Stimulated activated CD8-positive, alpha-beta memory T cell treated with anti-CD3 and anti-CD28 coated beads, Interleukin-4, amount 100 ng/mL, for 24 hours (primary cell): ENCODE results near the gene PLA2G4E.

Source experiments
- DNase-seq: peaks from one replicate; pipeline ENCODE4 v3.0.0-alpha.2; 2020; ENCODE audit warnings: low read depth

The PLA2G4E gene

DNA sequence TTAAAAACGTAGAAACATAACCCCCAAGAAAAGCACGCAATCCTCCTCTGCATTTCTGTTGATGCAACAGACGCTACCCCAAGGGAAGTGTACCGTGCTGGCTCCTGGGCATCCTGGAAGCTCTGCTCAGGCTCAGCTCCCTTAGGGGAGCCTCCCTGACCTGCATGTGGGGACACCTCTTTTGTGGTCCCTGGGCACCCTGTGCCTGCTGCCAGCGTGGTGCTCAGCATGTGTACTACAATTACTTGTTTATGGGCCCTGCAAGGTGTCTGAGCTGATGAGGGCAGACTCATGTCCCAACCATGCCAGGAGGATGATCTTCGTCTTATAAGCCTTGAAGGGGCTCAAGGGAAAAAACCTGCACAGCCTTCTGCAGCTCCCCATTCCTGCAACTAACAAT is 66.8 kb downstream of the PLA2G4E start:
- DNase-seq = no peak

DNA sequence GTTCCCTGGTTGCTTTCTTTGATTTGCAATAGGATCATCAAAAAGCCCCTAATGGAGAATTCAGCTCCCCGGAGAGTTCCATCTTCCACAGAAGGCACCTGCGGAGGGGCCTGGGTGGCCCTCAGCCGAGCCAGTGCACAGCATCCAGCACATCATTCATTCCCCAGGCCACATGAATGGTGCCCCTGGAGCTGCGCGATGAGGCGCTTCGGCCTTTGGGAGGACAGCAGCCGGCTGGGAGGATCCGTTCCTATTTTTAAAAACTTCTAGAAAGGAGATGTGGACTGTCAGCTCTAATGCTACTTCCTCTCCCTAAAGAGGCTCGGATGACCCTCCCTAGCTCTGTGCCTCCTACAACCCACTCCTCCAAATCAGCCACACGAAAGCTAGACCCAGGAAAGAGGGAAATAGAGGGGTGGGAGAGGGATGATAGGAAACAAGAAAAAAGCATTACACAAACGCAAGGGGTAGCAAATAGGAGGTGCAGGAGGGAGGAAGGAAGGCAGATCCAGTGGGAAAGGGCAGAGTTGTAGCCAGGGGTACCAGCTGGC is 68.8 kb downstream of the PLA2G4E start:
- no peak for DNase-seq

DNA sequence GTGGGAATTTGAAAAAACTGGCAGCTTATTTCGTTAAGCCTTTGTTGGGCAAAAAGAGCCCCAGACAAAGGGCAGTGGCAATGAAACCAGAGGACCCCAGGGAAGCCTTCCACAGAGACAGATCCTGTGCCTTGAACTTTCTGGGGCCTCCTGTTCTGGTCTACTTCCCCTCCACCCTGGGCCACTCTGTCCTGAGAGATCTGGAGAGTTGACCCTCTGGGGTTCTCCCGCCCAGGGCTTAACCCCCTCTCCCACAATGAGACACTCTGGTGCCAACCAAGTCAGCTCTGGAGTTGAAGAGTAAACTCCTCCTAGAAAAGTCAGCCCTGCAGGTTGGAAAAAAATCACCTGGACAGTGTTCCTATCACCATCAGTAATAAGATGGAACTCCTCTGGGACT is 69.3 kb downstream of the PLA2G4E start:
- DNase-seq = no peak

DNA sequence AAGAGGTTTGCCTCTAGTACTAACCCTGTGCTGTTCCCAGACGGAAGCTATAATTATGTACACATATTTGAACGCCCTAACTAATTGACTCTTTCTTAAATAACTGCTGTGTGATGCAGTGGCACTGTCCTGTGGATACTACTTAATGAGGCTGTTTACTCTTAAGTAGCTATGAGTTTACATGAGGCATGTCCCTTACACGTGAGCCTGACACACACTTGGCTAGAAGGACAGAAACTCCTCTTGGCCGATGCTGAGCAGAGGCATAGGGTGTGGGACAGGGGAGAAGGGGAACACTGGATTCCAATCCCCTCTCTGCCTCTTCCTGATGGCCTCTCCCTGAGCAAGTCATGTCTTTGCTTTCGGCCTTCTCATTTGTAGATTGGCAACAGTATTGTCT is 70.4 kb downstream of the PLA2G4E start:
- DNase-seq = no peak

DNA sequence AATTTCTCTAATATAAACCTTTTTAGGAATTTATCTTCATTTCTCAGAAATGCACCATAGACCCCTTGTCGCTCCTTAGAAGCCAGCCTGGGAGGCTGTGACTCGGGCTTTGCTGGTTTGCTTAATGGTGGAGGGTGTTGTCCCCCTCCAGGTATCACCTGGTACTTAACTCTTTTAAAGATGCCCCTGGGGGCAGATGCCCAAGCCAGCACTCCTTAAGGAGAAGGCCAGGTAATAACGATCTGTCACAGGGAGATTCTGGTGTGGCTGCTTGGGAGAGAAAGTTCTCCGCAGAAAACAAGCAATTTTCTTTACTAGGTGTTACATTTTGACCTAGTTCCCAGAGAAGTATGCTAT is 70.7 kb downstream of the PLA2G4E start:
- no peak for DNase-seq

DNA sequence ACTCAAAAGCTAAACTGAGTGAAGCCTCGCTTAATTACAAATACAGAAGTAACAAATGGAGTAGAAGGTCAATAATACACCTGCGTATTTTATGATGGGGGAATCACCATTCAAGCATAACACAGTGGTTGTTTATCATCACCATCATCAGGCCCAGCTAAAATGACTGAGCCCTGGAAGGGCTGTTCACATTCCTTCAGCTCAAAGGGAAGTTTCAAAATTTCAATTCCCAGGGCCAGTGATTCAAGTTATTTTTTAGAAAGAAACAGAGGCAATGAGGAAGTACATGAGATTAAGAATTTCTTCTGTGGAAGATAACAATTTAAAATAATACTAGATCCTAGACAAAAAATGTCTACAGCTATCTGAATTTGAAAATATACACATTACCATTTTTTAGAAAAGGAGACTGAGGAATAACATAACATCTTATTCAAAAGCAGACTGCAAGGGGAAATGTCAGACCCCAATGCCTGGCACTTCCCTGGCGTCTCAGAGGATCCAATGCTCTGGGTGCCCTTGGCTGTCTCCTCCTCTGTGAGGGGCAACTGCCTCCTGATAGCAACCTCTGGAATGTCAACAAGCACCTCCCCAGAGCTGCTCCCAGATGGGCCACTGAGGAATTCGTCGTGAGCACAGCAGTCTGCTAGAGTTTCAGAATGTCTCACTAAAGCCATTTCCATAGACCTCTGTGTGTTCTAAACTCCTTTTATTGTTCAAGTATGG is 71.3 kb downstream of the PLA2G4E start:
- no peak for DNase-seq

DNA sequence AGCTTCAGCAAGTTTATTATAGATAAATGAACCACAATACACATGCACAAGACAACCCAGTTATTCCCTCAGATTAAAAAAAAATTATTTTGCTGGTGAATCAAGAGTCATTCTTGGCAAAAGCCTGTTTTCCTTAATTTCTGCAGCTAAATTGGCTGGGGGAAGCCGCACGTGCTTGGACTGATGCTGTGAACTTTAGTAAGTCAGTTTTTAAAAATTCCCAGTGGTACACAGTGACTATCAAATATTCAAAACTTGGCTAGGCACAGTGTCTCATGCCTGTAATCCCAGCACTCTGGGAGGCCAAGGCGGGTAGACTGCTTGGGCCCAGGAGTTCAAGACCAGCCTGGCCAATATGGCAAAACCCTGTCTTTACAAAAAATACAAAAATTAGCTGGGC is 72.4 kb downstream of the PLA2G4E start:
- DNase-seq = no peak

DNA sequence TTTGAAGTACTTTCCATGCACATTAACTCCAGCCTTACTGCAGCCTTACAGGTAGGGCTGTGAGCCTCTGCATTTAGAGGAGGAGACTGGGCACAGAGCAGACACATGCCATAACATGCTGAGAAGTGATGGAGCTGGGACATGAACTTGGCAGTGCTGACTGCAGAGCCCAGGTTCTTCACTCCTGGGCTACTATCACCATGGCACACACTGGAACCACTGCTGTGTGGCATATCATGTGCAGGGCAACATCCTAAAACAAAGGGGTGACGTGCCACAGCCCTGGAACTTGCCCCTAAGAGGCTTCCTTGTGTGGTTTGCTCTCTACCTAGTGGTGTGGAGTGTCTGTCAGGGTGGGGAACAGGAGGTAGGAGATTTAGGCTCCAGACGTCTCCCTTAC is 73.9 kb downstream of the PLA2G4E start:
- DNase-seq = no peak

DNA sequence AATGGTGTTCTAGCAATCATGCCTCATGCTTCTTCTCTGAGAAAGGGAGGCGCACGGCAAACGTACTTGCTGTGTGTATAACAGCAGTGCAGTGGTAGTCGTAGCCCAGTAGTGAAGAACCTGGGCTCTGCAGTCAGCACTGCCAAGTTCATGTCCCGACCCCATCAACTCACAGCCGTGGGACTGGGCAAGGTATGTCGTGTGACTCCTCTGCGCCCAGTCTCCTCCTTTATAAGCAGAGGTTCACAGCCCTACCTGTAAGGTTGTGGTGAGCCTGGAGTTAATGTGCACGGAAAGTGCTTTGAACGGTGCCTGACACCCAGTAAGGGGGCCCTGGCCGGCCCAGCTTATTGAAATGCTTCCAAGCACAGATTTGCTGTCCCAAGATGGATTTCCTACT is 75.1 kb downstream of the PLA2G4E start:
- DNase-seq = no peak

DNA sequence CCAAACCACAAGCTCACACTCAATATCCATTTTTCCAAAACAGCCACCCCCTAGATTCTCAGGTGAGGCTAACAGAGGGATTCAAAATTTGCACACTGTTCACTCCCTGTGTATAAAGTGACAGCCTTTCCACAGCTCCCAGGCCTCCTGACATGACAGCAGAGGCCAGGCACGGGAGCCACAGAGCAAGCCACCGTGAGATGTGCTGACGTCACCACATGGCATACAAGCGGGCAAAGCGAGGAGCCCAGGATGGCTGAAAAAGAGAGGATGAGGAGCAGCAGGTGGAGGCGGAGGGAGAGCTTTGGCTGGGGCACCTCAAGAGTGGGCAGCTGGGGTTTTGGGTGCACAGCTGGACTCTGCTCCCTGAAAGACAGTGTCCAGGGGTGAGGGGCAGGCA is 75.6 kb downstream of the PLA2G4E start:
- DNase-seq = no peak

DNA sequence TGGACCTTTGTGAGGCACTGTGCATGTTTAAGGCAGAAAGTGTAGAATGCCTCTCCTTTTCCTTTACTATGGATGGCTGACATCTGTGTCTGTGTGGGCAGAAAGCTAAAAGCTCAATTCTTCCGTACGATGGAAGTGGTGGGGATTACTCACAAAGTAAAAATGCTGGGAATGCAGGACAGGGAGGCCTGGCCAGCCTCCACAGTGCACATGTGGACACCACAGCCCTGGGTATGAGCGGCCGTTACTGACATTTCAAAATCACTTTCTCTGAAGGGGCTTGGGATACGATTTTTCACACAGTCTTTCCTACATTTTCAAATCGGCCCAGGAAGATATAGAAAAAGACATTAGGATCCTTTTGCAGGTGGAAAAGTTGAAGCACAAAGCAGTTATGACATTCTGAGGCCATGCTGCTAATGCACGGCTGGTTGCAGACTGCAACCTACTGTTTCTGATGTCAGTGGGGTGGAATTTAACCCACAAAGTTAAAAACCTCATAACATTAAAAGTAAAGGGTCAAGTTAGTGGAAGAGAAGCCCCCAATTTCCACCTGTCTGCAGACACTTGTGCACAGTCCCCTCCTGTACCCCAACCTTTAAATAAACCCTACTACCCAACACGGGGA is 76.4 kb downstream of the PLA2G4E start:
- no peak for DNase-seq

DNA sequence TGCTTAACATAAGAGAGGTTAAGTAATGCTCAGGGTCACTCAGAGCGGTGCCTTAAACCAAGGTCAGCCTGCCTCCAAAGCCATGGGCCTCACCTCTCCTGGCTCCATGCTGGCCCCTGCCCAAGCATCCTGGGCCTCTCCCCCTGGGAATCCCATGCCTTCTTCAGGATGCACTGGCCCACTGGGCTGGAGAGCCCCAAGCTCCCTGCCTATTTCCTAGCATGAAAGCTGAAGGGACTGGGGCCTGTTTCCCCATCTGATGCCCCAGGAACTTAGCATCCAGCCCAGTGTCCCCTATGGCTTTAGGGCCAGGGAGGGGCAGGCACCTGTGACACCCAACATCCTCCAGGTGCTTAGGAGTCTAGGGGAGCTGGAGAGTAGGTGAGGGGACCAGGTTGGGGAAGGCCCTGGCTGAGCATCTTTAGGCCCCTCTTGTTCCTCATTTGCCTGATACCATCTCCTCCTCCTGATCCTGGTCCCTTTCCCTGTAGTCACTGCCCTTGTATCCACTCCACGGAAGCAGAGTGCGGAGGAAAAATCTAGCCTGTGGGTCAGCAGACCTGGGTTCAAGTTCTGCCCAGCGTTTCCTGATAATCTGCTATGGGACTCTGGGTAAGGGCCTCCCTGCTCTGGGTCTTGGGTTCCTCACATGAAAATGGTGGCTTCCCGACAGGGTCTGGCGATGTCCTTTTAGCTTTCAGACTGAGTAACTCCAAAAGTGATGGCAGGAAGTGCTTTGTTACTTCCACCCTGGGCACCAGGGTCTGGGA is 77.1 kb downstream of the PLA2G4E start:
- no peak for DNase-seq

DNA sequence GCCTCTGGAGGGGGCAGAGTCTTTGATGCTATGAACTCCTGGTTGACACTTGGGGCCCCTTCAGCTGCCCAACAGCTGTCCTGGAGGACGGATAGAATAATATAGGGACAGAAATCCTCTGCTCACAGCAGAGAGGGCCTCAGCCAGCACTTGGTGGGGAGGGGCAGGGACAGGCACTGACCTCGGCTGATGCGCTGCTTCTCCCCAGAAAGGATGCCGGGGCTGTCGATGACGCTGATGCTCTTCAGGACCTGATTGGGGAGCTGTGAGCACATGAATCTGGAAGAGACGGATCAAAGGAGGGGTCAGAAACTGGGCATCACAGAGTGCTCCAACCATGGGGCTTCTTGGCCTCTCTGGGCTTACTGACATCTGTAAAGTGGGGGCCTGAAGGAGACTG is 78.0 kb downstream of the PLA2G4E start:
- DNase-seq = no peak

DNA sequence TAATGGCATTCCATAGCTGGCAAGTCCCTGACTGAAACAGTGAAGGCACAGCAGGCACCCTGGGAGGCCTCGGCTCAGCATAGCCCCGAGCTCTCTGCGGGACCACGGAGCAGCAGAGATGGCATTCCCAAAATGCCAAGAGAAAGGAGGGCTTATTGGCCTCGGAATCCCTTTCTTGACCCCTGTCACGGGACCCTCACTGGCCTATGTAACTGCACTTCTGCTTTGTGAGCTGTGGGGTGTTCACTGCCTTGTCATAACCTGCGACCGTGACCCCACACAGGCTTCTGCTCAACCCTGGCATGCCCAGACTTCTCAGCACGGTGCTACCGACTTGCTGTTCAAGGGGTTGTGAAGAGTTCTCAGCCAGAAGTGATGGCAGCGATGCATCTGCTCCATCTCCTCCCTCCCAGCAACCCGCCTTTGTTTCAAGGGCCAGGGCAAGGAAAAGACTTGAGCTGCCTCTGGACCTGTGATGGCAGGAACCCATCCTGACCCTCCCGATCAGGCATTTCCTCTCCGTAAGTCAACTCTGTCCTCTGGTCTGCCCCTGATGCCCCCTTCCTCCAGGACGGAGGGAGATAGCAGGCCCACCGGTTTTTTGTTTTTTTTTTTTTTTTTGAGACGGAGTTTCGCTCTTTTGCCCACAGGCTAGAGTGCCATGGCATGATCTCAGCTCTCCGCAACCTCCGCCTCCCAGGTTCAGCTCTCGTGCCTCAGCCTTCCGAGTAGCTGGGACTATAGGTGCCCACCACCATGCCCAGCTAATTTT is 79.0 kb downstream of the PLA2G4E start:
- no peak for DNase-seq

DNA sequence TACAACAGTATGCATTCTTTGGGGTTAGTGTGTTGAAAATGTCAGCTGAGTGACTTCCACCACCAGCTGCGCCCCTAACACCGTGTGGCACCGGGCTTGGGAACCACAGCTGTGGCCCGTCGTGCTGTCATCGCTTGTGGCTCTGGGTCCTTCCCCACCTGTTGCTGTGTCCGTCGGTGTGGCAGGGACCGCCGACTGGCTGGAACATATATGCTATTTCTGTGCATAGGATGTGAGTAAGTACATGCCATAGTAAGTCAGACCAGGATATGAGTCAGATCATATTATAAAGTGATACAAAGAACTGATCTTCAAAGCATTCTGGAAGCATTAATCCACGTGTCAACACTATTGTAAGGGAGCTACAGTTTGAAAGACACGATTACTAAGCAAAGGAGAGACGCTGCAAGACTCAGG is 80.4 kb downstream of the PLA2G4E start:
- DNase-seq = peak; percentile 40

DNA sequence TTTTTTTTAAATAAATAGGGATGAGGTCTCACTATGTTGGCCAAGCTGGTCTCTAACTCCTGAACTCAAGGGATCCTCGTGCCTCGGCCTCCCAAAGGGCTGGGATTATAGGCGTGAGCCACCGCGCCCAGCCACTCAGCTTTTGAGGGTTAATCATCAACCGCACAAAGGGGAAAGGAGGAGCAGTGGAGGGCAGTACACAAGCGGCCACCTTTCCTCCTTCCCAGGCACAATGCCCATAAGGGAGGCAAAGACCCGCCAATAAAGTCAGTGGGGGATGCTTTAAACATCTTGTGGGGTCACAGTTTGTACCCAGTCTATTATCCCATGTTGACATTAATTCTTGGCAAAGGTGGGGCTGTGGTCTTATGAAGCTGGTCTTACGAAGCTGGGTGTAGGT is 80.9 kb downstream of the PLA2G4E start:
- DNase-seq = no peak

DNA sequence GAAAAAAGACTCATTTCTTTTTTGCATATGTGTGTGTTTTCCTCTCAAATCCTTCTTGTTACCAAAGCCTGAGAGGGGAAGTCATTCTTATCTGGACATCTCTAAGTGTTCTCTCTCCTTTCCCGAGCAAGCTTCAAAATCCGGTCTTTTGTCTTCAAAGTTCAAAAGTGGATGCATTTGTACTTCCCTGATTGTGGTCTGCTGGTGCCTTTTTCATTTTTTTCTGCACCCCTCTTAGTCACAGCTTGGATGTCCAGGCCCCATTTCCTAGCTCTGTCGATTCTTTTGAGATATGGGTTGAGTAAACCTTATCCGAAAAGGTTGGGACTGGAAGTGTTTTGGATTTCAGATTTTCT is 83.3 kb downstream of the PLA2G4E start:
- no peak for DNase-seq

DNA sequence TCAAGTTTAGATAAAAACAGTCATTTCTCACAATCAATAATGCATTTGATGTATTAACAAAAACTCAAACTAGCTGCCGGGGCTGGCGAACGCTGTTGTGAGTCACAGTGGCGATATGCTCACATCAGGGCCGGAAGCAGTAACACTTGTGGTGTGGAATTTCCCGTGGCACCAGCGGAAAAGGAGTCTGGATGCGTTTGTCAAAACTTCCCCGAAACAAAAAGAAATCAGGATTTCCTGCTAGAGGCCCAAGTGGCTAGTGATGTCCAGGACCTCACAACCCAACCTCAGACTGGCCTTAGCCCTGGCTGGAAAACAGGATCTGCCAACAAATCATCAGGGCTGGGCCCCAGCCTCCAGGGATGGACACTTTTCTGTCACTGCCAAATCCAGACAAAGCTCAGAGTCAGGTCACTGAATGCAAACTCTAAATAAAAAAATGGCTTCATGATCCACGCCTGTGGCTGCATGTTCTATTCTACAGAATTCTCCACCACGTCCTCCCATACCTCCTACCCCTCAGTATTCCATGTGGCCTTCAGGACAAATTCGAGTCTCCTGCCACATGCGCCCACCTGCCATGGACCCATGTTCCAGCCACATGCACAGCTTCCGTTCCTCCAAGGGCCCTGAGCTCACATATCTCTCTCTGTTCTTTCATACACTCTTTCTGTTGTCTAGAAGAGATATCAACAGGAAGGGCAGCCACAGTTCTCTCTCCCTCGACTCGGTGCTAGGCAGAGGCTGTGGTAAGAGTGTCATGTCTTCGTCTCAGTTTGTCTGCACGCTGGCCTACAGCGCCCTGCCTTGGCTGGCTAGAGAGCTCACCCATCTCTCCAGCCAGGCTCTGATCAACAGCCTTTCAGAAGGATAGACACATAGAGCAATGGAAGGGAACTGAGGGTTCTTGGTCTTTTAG is 83.9 kb downstream of the PLA2G4E start:
- peak; percentile 59 for DNase-seq

DNA sequence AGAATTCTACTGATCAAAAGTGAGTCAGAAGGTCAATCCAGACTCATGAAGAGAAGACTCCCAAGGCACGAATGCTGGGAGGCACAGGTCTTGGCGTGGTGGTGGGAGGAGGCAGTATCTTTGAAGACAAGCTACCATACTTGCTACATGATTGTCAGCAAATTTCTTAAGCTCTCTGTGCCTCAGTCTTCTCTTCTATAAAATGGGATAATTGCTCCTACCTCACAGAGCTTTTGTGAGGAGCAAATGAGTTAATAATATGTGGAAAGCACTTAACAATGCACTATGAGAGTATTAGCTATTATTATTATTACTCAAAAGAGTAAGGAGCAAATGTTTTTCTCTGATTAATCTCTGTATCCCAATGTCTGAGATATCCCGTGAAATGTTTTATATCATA is 84.7 kb downstream of the PLA2G4E start:
- DNase-seq = no peak

DNA sequence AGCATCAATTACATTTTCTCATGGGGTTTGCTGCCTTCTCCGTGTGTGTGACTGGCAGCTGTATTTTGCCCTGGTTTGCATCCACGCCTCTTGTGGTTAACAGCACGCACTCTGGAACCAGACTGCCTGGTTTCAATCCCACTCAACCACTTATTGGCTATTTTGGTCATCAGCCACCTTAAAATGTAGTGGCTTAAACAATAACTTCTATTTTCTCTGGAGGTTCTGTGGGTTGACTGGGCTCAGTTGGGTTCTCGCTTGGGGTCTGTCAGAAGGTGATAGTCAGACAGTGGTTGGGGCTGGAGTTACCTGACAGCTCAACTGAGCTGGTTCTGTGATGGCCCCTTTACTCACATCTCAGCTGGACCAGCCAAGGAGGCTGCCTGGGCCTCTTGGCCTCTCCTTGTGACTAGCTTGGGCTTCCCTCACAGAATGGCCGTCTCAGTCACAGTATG is 85.2 kb downstream of the PLA2G4E start:
- DNase-seq = no peak

DNA sequence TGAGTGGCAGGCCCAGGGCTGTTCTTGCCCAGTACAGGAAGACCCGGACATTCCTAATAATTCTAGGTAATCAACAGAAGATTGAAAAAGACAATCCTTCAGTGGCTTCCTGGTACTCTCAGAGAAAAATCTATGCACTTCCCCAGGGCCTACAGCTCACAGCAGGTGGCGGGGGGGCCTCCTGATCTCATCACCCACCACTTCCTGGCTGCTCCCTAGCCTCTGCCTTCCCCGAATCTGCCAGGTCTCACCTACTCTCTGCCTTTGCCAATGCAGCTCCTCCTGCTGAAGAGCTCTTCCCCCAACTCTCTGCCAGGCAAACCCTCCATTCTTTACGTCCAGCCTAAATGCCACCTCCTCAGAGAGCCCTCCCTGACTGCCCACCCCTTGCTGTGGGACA is 86.0 kb downstream of the PLA2G4E start:
- DNase-seq = peak; percentile 52
